Naive thymus-derived CD4-positive, alpha-beta T cell (primary cell): ENCODE data around the gene IRF2. TPM values are rescaled to one million over a fixed set of nuclear protein-coding genes. Genes with fewer than 3 reads are reported as not detected.

Experiments
- ATAC-seq: fragments of 150-1000 bp; cut with Tn5 transposase; 2 replicates; pipeline ENCODE4 v1.10.0; 2021; ENCODE audit warnings: mild to moderate bottlenecking, moderate library complexity
- CTCF ChIA-PET: fragments of 350-600 bp; sonication (Branson Sonifier 250); formaldehyde crosslinking; loops from one replicate; lab custom pipeline; 2021; ENCODE audit warnings: antibody characterized with exemption; lab: Charles Lee
- POLR2A ChIA-PET: fragments of 350-600 bp; sonication (Branson Sonifier 250); formaldehyde crosslinking; loops from one replicate; lab custom pipeline; 2021; ENCODE audit warnings: antibody characterized with exemption, inconsistent platforms; lab: Charles Lee
- DNase-seq, 9 donors: peaks; one replicate each; pipeline versions ENCODE4 v3.0.0 to v3.0.0-alpha.2; 2020 to 2022; ENCODE audit warnings: mixed read lengths in 1 of 9
- H3K27ac ChIP-seq: one replicate; pipeline ENCODE4 v1.7.0; 2013; ENCODE audit warnings: mild to moderate bottlenecking, low read depth, low read length, moderate library complexity
- H3K27me3 ChIP-seq, 2 donors: one replicate each; pipeline ENCODE4 v1.7.0; 2013; ENCODE audit warnings: low read length in 2 of 2, mild to moderate bottlenecking in 2 of 2, moderate library complexity in 2 of 2; ENCODE audit not compliant: control insufficient read depth in 2 of 2, insufficient read depth in 2 of 2
- H3K36me3 ChIP-seq, 3 experiments: 1 replicate in 2 of 3; 2 replicates in 1 of 3; pipeline ENCODE4 v1.7.0; 2013; ENCODE audit warnings: low read length in 3 of 3, mild to moderate bottlenecking in 3 of 3, moderate library complexity in 1 of 3; ENCODE audit not compliant: insufficient read depth in 3 of 3, control insufficient read depth in 2 of 3
- H3K4me1 ChIP-seq, 2 donors: one replicate each; pipeline ENCODE4 v1.7.0; 2013; ENCODE audit warnings: low read length in 2 of 2, mild to moderate bottlenecking in 2 of 2, moderate library complexity in 1 of 2; ENCODE audit not compliant: control insufficient read depth in 2 of 2, insufficient read depth in 2 of 2
- H3K4me3 ChIP-seq: 2 replicates; pipeline ENCODE4 v1.7.0; 2013; ENCODE audit warnings: mild to moderate bottlenecking, low read length
- H3K9me3 ChIP-seq, 3 experiments: 1 replicate in 2 of 3; 2 replicates in 1 of 3; pipeline ENCODE4 v1.7.0; 2013; ENCODE audit warnings: low read length in 3 of 3; ENCODE audit not compliant: control insufficient read depth in 2 of 3
- H3K27ac Mint-ChIP-seq, 9 donors: one replicate each; pipeline ENCODE4 v1.8.0; 2020 to 2022; ENCODE audit warnings: mixed read lengths in 9 of 9, mild to moderate bottlenecking in 8 of 9, moderate library complexity in 5 of 9, inconsistent platforms in 2 of 9
- H3K27me3 Mint-ChIP-seq, 5 donors: one replicate each; pipeline ENCODE4 v1.8.0; 2021 to 2022; ENCODE audit warnings: mixed read lengths in 5 of 5, mild to moderate bottlenecking in 1 of 5
- H3K36me3 Mint-ChIP-seq, 5 donors: one replicate each; pipeline ENCODE4 v1.8.0; 2020 to 2022; ENCODE audit warnings: mixed read lengths in 5 of 5, mild to moderate bottlenecking in 3 of 5, inconsistent platforms in 1 of 5
- H3K4me1 Mint-ChIP-seq, 7 donors: one replicate each; pipeline ENCODE4 v1.8.0; 2020 to 2022; ENCODE audit warnings: mixed read lengths in 7 of 7, mild to moderate bottlenecking in 3 of 7, inconsistent platforms in 1 of 7
- H3K4me3 Mint-ChIP-seq, 10 donors: one replicate each; pipeline ENCODE4 v1.8.0; 2020 to 2022; ENCODE audit warnings: mild to moderate bottlenecking in 10 of 10, mixed read lengths in 10 of 10, moderate library complexity in 6 of 10, inconsistent platforms in 2 of 10
- H3K9me3 Mint-ChIP-seq, 11 donors: one replicate each; pipeline ENCODE4 v1.8.0; 2020 to 2022; ENCODE audit warnings: mixed read lengths in 11 of 11, mild to moderate bottlenecking in 4 of 11, inconsistent platforms in 1 of 11, moderate library complexity in 1 of 11
- intact Hi-C, 2 donors: fragments of 100-400 bp; cut with micrococcal nuclease; formaldehyde crosslinking; loops; one replicate each; pipeline ENCODE4 v1.15.1; 2023
- polyA plus RNA-seq, 2 donors: library from polyadenylated mRNA; unstranded; fragments of 300-500 nt; fragmentation: Illumina TruSeq; gene quantifications; one replicate each; pipeline ENCODE4 v1.2.3, GENCODE V29; 2021
- total RNA-seq, 6 experiments: library from RNA in 5 of 6; stranded (reverse) in 5 of 6; gene quantifications; 1 replicate in 5 of 6; 2 replicates in 1 of 6; pipeline ENCODE4 v1.2.3 and lab custom pipeline; 2021 to 2026

The IRF2 gene
- total and polyA plus RNA-seq, 7 experiments from 2014 or later: 31.2 to 87.0 (median 77.5) TPM

- ChIA-PET CTCF (interaction anchor here (1.1 kb wide), 1 partner anchor 131 kb away, joined by 3 read pairs; no protein-coding TSS in a partner anchor), POLR2A (interaction anchor here (0.6 kb wide), 1 partner anchor 78 kb away, joined by 3 read pairs; the partner anchor contains the start of gene IRF2)
- intact Hi-C loops: no loop called here
- DNase-seq: no peak
- H3K36me3 ChIP-seq: peaks cover 9 to 94% (median 30%) of the 10 kb centered on the region in 3 experiments
- Mint-ChIP-seq H3K4me1 (peaks cover 0 to 38% (median 2%) of the 10 kb centered on the region in 7 donors), H3K27me3 (no peaks in the 10 kb centered on the region), H3K4me3 (no peak overlapping the region), H3K9me3 (no peaks in the 10 kb centered on the region), H3K36me3 (peaks cover 16 to 77% (median 60%) of the 10 kb centered on the region in 5 donors), H3K27ac (peak overlapping the region in 4 of 9 donors; percentile 38 to 61 (median 48))
- no peaks in the 10 kb centered on the region for H3K9me3 ChIP-seq
- ATAC-seq: peak; percentile 26
- no peaks in the 10 kb centered on the region for H3K4me1 ChIP-seq
- H3K4me3 ChIP-seq: no peak overlapping the region
- no peaks in the 10 kb centered on the region for H3K27me3 ChIP-seq
- H3K27ac ChIP-seq: no peak overlapping the region
Observed at GRCh38 chr4:184395971-184396391, 78.4 kb downstream of the IRF2 start.

GRCh38 chr4:184395451-184395917, 78.9 kb downstream of the IRF2 start:
- Histone ChIP-seq H3K9me3 (no peaks in the 10 kb centered on the region), H3K4me3 (no peak overlapping the region), H3K27ac (no peak overlapping the region), H3K36me3 (peaks cover 9 to 94% (median 30%) of the 10 kb centered on the region in 3 experiments), H3K4me1 (no peaks in the 10 kb centered on the region), H3K27me3 (no peaks in the 10 kb centered on the region)
- intact Hi-C loops: no loop called here
- Mint-ChIP-seq H3K9me3 (no peaks in the 10 kb centered on the region), H3K36me3 (peaks cover 17 to 77% (median 59%) of the 10 kb centered on the region in 5 donors), H3K4me3 (peak overlapping the region in 1 of 10 donors; percentile 38), H3K27ac (peak overlapping the region in 3 of 9 donors; percentile 38 to 49 (median 41)), H3K27me3 (no peaks in the 10 kb centered on the region), H3K4me1 (peaks cover 0 to 34% (median 0%) of the 10 kb centered on the region in 7 donors)
- DNase-seq (no peak), ATAC-seq (no peak)
- ChIA-PET POLR2A (interaction anchor here (0.6 kb wide), 1 partner anchor 79 kb away, joined by 3 read pairs; the partner anchor contains the start of gene IRF2), CTCF (interaction anchor here (0.6 to 1.1 kb wide), 2 partner anchors 131 to 1252 kb away, joined by 3 to 4 read pairs; no protein-coding TSS in a partner anchor)

GRCh38 chr4:184392748-184393559, 81.4 kb downstream of the IRF2 start:
- intact Hi-C loops: no loop called here
- ATAC-seq (peak; percentile 65), DNase-seq (no peak)
- Mint-ChIP-seq H3K36me3 (peaks cover 20 to 83% (median 65%) of the 10 kb centered on the region in 5 donors), H3K27me3 (no peaks in the 10 kb centered on the region), H3K27ac (peak overlapping the region in 5 of 9 donors; percentile 20 to 64 (median 52)), H3K9me3 (no peaks in the 10 kb centered on the region), H3K4me1 (peaks cover 0 to 33% (median 2%) of the 10 kb centered on the region in 7 donors), H3K4me3 (no peak overlapping the region)
- no peaks in the 10 kb centered on the region for H3K27me3 ChIP-seq
- ChIA-PET POLR2A (interaction anchor here (0.7 kb wide), 1 partner anchor 7 kb away, joined by 3 read pairs; no protein-coding TSS in a partner anchor), CTCF (no interaction called here)
- H3K9me3 ChIP-seq: no peaks in the 10 kb centered on the region
- no peak overlapping the region for H3K27ac ChIP-seq
- no peaks in the 10 kb centered on the region for H3K4me1 ChIP-seq
- H3K4me3 ChIP-seq: no peak overlapping the region
- peaks cover 7 to 96% (median 30%) of the 10 kb centered on the region in 3 experiments for H3K36me3 ChIP-seq

GRCh38 chr4:184392316-184392715, 82.0 kb downstream of the IRF2 start:
- ATAC-seq (no peak), DNase-seq (no peak)
- ChIA-PET POLR2A (no interaction called here), CTCF (interaction anchor here (1.5 kb wide), 1 partner anchor 128 kb away, joined by 6 read pairs; no protein-coding TSS in a partner anchor)
- H3K9me3 ChIP-seq: no peaks in the 10 kb centered on the region
- no peak overlapping the region for H3K4me3 ChIP-seq
- no peaks in the 10 kb centered on the region for H3K4me1 ChIP-seq
- Mint-ChIP-seq H3K27me3 (no peaks in the 10 kb centered on the region), H3K4me1 (peaks cover 0 to 27% (median 8%) of the 10 kb centered on the region in 7 donors), H3K27ac (peak overlapping the region in 3 of 9 donors; percentile 25 to 67 (median 27)), H3K4me3 (no peak overlapping the region), H3K9me3 (no peaks in the 10 kb centered on the region), H3K36me3 (peaks cover 15 to 81% (median 67%) of the 10 kb centered on the region in 5 donors)
- H3K36me3 ChIP-seq: peaks cover 4 to 93% (median 30%) of the 10 kb centered on the region in 3 experiments
- H3K27ac ChIP-seq: no peak overlapping the region
- intact Hi-C loops: no loop called here
- no peaks in the 10 kb centered on the region for H3K27me3 ChIP-seq

GRCh38 chr4:184389978-184390900, 84.1 kb downstream of the IRF2 start:
- H3K9me3 ChIP-seq: no peaks in the 10 kb centered on the region
- DNase-seq: no peak
- CTCF ChIA-PET: interaction anchor here (0.9 kb wide), 1 partner anchor 8 kb away, joined by 3 read pairs; no protein-coding TSS in a partner anchor
- H3K4me3 ChIP-seq: no peak overlapping the region
- peaks cover 0 to under 1% of the 10 kb centered on the region in 2 donors for H3K4me1 ChIP-seq
- no peaks in the 10 kb centered on the region for H3K27me3 ChIP-seq
- intact Hi-C loops: loop anchor here in 1 of 2 donors (10.0 kb wide), 1 partner anchor 145 kb away; no protein-coding TSS in a partner anchor
- no peak overlapping the region for H3K27ac ChIP-seq
- H3K4me3 Mint-ChIP-seq: no peak overlapping the region
- ATAC-seq: no peak
- POLR2A ChIA-PET: interaction anchor here (0.9 kb wide), 1 partner anchor 276 kb away, joined by 3 read pairs; no protein-coding TSS in a partner anchor
- H3K36me3 ChIP-seq: peaks cover 0 to 78% (median 16%) of the 10 kb centered on the region in 3 experiments
- H3K9me3 Mint-ChIP-seq: no peaks in the 10 kb centered on the region
- peaks cover 11 to 31% (median 25%) of the 10 kb centered on the region in 7 donors for H3K4me1 Mint-ChIP-seq
- H3K27me3 Mint-ChIP-seq: no peaks in the 10 kb centered on the region
- H3K36me3 Mint-ChIP-seq: peaks cover 15 to 87% (median 66%) of the 10 kb centered on the region in 5 donors
- peak overlapping the region in 3 of 9 donors; percentile 26 to 71 (median 32) for H3K27ac Mint-ChIP-seq
